ENCODE results near the gene EYS.

GRCh38 chr6:65436281-65436680 is 270.7 kb downstream of the EYS start:
- no peak for TF ChIP-seq CTCF (IDR thresholded peaks at IDR 0.05; ENCODE audit: control extremely low read depth in 1 of 3, insufficient read depth in 1 of 3, low read depth in 1 of 3, low read length in 3 of 3)
- TF ChIP-seq KDM1A (IDR thresholded peaks at IDR 0.05; ENCODE audit: borderline replicate concordance, low read length): no peak

Measured in H1 (cell line).